ENCODE measurements around the gene IGSF21.

IGSF21 gene

GRCh38 chr1:18326211-18326897, 218.8 kb downstream of the IGSF21 start:
- DNase-seq (ENCODE audit: low read depth in 2 of 2) = no peak

GRCh38 chr1:18327650-18328049, 220.1 kb downstream of the IGSF21 start:
- DNase-seq (ENCODE audit: low read depth in 2 of 2) = no peak

- no peak for DNase-seq (ENCODE audit: low read depth in 2 of 2)
Measured at GRCh38 chr1:18328803-18329202, 221.2 kb downstream of the IGSF21 start.

GRCh38 chr1:18329469-18330253, 222.1 kb downstream of the IGSF21 start:
- no peak for DNase-seq (ENCODE audit: low read depth in 2 of 2)

- no peak for DNase-seq (ENCODE audit: low read depth in 2 of 2)
Measured at GRCh38 chr1:18332576-18332975, 225.0 kb downstream of the IGSF21 start.

GRCh38 chr1:18333220-18333619, 225.6 kb downstream of the IGSF21 start:
- DNase-seq (ENCODE audit: low read depth in 2 of 2) = no peak

GRCh38 chr1:18336801-18337200, 229.2 kb downstream of the IGSF21 start:
- DNase-seq (ENCODE audit: low read depth in 2 of 2) = no peak

- no peak for DNase-seq (ENCODE audit: low read depth in 2 of 2)
Measured at GRCh38 chr1:18337757-18338156, 230.2 kb downstream of the IGSF21 start.

GRCh38 chr1:18339161-18339560, 231.6 kb downstream of the IGSF21 start:
- no peak for DNase-seq (ENCODE audit: low read depth in 2 of 2)

- DNase-seq (ENCODE audit: low read depth in 2 of 2) = no peak
Measured at GRCh38 chr1:18340158-18340764, 232.7 kb downstream of the IGSF21 start.

- no peak for DNase-seq (ENCODE audit: low read depth in 2 of 2)
Measured at GRCh38 chr1:18340787-18341186, 233.2 kb downstream of the IGSF21 start.

- no peak for DNase-seq (ENCODE audit: low read depth in 2 of 2)
Measured at GRCh38 chr1:18341291-18342069, 233.9 kb downstream of the IGSF21 start.

GRCh38 chr1:18342744-18343143, 235.1 kb downstream of the IGSF21 start:
- no peak for DNase-seq (ENCODE audit: low read depth in 2 of 2)

- DNase-seq (ENCODE audit: low read depth in 2 of 2) = no peak
Measured at GRCh38 chr1:18343581-18343980, 236.0 kb downstream of the IGSF21 start.

- no peak for DNase-seq (ENCODE audit: low read depth in 2 of 2)
Measured at GRCh38 chr1:18344755-18345154, 237.2 kb downstream of the IGSF21 start.

GRCh38 chr1:18347559-18347958, 240.0 kb downstream of the IGSF21 start:
- DNase-seq (ENCODE audit: low read depth in 2 of 2) = no peak

- no peak for DNase-seq (ENCODE audit: low read depth in 2 of 2)
Measured at GRCh38 chr1:18348354-18348753, 240.8 kb downstream of the IGSF21 start.

GRCh38 chr1:18350747-18351146, 243.1 kb downstream of the IGSF21 start:
- no peak for DNase-seq (ENCODE audit: low read depth in 2 of 2)

- no peak for DNase-seq (ENCODE audit: low read depth in 2 of 2)
Measured at GRCh38 chr1:18351735-18352134, 244.1 kb downstream of the IGSF21 start.

GRCh38 chr1:18352636-18353265, 245.2 kb downstream of the IGSF21 start:
- DNase-seq (ENCODE audit: low read depth in 2 of 2) = no peak

GRCh38 chr1:18353528-18353927, 245.9 kb downstream of the IGSF21 start:
- no peak for DNase-seq (ENCODE audit: low read depth in 2 of 2)

- no peak for DNase-seq (ENCODE audit: low read depth in 2 of 2)
Measured at GRCh38 chr1:18353992-18354391, 246.4 kb downstream of the IGSF21 start.
